GM20431 (cell line): ENCODE measurements around the gene BABAM1.

ENCODE experiments used
- in situ Hi-C: fragments of 300-500 bp; cut with MseI, MboI; formaldehyde crosslinking; loops from one replicate; pipeline ENCODE4 v1.15.0; 2020; ENCODE audit warnings: low sequenced_read_pairs; ENCODE audit not compliant: unreplicated experiment

Gene BABAM1

DNA sequence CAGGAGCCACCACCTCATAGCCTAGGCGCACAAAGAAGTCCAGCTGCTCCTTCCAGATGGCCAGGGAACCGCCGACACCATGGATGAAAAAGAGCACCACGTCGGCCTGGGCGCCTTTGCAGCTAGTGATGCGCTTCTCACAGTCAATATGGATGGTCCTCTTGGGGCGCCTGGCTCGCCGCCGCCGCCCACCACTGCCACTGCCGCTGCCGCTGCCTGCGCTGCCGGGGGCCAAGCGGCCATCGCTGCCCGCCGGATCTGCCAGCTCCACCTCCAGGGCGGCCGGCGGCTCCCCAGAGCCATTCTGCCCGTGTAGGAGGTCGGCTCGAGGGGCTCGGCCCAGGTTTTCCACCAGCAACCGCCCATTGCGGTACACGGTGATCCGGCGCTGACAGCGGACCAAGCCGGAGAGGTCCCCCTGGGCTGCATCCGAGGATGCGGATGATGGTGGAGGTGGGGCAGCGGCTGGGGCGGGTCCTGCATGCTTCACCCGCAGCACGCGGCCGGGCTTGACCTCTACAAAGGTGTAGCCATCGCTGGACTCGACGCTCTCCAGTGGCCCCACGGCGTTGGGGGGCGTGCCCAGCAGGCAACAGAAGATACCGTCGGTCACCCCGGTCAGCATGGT lies 33.9 kb downstream of the BABAM1 start:
- in situ Hi-C loops = no loop called here

DNA sequence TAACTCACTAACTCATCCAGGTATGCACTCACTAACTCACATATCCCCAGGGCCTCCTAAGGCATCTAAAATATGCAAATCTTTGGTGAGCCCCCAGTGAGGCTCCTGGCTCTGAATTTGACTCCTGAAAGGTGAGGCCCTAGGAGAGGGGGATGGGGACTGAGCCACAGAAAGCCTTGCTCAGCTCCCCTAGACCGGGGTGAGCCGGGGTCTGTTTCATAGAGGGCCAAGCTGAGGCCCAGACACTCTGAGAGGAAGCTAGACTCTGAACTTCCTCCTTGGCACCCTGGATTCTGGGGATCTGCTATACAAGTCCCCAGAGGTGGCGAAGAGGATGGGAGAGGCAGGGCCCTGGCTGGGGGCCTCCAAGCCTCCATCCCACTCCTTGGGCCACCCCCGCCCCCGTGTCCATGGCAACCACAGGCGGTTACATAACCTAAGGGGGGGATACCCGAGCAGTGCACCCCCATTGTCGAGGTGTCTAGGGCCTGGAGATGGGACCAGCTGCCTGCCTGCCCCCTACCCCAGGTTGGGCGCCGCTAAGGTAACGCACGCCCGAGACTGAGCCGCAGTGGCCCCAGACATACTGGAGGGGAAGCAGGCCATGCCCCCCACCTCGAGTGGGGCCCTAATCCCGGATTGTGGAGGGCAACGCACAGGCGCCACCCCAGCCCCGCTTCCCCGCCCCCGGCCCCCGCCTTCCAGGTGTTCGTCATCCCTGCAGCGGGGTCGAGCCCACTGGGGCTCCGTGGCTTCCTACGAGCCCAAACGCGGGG lies 35.3 kb downstream of the BABAM1 start:
- in situ Hi-C loops = no loop called here

DNA sequence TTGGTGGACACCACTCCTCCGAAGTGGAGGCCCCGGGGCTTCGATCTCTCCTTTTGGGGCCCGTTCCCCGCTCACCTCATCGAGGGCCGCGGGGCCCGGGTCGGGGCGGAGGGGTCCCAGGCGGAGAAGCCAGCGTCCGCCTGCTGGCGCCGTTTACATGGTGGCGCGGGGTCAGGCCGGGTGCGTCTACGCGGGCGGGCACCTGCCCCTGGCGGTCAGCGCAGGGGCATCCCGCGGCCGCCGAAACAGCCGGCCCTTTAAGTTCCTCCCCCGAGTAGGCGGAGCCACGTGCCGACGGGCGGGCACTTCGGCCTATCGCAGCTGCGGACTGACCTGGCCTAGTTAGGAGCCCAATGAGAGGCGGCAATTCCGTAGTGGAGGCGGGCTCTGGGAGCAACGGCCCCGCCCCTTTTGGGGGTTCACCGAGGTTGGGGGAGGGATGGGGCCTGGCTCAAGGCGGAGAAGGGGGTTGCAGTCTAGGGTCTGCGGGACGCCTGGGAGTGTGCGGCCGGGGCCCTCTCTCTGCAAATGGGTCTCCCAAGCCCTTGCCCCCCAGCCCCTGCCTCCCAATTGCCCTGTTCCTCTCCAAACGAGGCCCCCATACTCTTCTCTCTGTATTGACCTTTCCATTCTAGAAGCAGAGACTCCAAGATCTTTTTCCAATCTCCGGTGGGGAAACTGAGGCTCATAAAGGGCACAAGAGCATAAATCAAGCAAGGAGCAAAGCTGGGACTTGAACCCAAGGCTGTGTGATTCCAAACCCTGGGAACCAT lies 36.1 kb downstream of the BABAM1 start, which contains the start of gene ABHD8:
Gene ABHD8 (minus strand): TSS at position 259 of the 773 bp plus-strand sequence. CDS start 1,809 bp downstream, outside the sequence.
- in situ Hi-C loops = no loop called here

DNA sequence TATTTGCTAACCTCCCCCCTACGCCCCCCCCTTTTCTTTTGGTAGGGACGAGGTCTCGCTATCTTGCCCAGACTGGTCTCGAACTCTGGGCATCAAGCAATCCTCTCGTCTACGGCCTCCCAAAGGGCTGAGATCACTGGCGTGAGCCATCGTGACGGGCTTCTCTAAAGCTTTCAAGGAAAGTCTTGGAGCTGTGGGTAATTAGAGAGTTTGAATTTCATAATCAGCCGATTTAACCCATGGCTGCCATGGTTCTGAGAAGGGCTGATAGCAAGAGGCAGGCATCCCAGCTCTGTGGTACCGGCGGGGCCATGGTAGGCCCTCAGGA lies 36.7 kb downstream of the BABAM1 start:
- in situ Hi-C loops = no loop called here

DNA sequence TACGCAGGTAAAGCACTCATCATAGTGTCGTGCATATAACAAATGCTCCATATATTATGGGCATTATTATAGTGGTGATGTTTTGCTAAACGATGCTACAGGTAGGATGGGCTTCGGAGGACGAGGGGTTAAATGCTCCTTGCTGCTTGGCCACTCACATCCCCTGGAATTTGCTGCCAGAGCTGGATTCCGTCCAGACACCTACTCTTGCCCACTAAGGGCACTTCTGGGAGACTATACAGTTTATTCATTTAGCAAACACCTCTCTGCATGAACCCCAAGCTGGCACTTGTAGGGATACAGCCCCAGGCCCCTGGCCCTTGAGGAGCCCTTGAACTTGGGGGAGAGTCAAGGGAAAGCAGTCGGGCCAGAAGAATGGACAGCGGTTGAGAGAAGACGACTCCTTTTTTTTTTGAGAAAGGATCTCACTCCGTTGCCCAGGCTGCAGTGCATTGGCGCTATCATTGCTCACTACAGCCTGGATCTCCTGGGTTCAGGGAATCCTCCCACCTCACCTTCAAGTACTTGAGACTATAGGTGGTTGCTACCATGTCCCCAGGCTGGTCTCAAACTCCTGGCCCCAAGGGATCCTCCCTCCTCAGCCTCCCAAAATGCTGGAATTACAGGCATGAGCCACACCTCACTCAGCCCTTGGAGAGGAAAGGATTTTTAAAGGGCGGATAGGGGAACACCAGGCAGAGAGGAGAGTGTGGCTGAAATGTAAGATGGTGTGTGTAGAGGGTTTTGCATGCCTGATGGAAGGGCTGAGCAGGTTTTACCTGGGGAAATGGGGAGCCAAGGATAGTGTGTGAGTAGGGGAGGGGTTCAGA lies 37.4 kb downstream of the BABAM1 start:
- in situ Hi-C loops = no loop called here

DNA sequence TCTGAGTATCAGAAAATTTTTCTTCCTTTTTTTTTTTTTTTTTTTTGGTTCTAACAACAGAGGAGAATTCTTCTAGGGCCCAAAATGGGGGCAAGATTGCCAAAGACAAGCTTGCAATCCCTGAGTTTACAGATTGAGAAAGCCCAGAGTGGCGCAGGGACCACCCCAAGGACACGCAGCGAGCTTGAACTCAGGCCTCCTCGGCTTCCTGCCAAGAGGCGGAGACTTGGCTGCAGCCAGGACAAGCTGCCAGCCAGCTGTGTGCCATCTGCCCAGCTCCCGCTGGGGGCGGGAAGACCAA lies 37.9 kb downstream of the BABAM1 start:
- in situ Hi-C loops = no loop called here

DNA sequence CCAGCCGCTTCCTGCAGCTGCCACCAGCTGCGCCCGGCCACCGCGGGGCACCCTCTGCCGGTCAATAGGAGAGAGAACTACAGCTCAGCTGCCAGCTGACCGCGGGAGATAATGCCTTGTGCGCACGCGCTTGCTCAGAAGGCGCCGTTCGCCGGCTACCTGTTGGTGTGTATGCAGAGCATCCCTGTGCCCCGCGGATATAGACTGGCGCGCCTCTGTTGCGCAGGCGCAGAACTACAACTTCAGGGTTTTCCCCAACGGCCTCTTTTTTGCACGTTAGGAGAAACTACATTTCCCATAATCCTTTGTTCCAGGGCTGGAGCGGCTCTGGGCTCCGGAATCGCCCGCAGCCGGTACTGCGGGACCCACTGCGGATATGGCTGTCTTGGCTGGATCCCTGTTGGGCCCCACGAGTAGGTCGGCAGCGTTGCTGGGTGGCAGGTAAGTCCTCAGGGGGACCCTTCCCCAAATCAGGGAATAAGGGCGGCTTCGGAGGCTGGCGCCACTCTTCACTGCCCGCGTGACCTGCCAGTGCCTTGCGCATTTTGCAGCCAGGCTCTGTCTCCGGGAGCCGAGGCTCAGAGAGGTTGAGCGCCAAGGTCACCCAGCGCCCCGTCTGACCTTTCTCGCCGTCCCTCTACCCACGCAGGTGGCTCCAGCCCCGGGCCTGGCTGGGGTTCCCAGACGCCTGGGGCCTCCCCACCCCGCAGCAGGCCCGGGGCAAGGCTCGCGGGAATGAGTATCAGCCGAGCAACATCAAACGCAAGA lies 38.5 kb downstream of the BABAM1 start, which contains the start of gene MRPL34:
Gene MRPL34 (plus strand): TSS at position 356 of the 768 bp plus-strand sequence. CDS start 21 bp downstream, at position 377.
- in situ Hi-C loops = no loop called here

DNA sequence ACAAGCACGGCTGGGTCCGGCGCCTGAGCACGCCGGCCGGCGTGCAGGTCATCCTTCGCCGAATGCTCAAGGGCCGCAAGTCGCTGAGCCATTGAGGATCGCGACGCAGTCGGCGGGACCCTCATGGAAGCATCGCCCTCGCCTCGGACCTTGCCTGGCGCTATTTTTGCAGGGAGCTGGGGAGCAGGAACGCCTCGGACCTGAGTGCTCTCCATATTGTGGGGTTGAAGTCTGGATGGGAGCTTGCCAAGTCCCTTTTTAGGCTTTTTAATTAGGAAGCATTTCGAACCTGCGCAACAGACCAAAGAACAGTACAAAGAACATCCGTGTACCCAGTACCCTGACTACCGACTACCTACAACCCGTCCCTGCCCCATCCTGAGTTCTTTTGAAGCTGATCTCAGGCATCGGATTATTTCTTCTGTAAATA lies 39.1 kb downstream of the BABAM1 start:
- in situ Hi-C loops = no loop called here

DNA sequence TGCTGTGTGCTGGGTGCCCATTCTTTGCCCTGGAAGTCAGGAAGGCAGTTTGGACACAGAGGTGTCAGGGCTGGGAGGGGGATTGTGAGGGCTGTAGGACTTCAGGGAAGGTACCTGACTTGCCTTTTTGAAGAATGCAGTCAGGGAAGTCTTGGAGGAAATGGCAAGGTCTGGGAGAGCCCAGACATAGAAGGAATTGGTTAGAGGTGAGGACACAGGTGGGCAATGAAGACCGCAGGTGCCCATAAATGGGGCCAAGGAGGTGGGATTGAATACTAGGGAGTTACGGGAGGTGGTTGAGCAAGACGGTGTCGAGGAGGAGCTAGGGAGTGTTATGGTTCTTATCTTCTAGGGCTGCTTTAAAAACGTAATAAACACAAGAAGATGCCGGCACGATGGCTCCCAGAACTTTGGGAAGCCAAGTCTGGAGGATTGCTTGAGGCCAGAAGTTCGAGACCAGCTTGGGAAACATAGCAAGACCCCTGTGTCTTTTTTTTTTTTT lies 40.7 kb downstream of the BABAM1 start:
- in situ Hi-C loops = no loop called here

DNA sequence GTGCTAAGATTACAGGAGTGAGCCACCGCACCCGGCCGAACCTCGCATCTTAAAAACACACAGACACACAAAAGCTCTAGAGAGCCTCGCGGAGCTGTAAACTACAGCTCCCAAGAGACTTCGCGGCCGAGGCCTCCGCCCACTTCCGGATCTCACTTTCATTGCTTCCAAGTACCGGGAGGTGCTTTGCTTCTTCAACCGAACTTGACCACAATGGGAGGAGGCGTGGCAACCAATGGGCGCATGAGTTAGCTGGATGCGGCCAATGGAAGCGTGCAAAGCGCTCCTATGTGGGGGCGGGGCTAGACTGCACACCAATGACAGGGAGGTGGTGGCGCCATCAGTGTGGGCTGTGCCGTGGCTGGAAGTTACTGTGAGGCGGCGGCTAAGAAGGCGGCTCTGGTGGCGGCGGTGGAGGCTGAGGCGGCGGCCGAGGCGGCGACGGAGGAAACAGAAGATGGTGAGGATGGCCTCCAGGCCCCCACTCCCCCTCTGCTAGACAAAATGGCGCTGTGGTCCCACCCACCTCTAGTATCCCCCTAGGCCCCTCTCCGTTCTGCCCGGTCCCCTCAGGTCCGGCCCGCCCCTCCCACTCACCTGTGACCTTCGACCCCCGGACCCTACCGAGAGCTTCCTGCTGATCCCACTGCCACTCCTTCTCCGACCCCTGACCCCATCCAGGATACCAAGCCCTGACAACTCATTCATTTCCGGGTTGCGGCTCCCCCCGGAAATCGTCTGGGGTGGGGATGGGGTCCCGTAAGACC lies 42.1 kb downstream of the BABAM1 start, which contains the start of gene DDA1:
Gene DDA1 (plus strand): TSS at position 366 of the 767 bp plus-strand sequence. CDS start 92 bp downstream, at position 458.
- in situ Hi-C loops = no loop called here

DNA sequence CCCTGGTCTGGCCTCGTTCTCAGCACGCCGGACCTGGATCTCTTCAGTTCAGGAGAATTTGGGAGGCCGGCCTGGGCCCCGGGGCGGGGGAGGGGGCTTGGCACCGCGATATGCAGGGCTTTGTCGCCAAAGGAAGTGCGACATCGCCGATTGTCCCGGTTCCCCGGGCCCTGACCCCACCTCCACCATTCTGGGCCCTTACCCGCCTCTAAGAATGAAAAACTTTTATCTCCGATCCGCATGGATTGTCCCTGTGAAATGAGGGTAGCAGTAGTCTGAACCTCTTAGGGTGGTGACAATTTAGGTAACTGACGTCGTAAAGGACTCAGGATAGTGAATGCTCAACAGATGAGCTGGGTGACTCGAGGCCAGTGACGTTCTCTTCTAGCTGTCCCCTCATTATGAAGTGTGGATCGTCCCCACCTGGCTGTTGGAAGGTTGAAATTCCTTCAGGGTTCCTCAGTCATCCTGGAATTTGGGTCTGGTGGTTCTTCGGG lies 42.8 kb downstream of the BABAM1 start:
- in situ Hi-C loops = no loop called here

DNA sequence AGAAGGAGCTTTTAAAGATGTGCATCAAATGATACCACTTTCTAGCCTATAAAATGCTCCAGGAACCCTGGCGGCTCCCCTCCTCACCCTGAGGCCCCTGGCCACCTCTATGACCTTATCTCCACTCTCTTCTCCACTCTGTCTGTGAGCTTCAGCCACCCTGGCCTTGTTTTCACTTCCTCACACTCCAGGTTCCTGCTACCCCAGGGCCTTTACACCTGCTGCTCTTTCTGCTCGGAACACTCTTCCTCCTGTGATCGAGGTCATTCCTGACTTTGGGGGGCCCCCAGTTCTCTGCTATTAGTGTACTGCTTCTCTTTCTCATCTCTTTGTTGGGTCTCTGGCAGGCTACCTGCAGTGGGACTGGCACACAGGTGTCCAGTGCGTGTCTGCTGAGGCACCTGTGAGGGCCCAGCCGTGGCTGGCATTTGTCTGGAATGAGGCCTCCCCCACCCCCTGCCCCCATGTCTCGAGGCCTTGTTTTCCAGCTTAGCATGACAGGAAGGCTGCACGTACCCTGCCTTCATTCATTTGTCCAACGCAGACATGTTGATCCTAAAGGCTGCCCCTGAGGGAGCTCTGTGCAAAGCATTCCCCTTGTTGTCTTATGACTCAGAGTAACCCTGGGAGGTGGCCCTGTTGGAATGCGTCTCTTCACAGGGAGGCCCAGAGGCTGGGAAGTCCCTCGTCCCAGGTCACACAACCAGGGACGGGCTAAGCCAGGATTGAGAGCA lies 44.4 kb downstream of the BABAM1 start:
- in situ Hi-C loops = no loop called here

DNA sequence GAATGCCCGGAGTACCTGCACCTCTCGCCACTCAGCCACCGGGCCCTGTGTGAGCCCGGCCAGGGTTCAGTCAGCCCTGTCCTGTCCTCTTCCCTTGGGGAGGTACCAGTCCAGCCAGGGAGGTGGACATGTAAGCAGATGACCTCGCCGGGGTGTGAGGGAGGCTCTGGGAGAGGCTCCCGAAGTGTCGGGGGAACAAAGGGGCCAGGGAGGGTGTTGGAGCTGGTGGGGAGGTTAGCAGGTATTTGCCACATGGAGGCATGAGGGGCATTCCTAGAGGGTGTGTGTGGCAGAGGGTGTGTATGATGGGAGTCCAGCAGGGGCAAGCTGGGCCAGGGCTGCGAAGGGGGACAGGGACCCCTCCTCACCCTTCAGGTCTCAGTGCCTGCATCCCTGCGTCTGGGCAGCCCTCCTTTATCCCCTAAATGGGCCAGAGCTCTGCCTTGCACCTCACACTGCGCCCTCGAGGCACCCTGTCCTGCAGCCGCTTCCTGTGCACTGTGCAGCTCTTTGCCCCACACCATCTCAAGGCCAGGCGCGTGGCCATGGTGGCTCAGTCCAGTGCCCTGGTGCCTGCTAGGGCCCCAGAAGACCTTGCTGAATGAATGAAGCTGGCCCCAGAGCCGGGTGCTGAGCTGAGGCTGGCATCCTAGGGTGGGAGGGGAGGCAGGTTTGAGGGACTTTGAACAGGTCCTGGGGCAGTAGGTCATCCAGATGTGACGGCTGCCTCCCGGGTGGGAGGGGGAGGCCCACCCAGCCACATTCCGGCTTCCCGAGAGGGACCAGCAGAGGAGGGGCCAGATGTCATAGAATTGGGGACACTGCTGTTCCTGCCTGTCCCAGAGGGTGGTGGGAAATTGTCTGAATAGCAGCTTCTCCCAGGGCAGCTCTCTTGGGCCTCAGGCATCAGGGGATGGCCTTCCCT lies 45.2 kb downstream of the BABAM1 start:
- in situ Hi-C loops = no loop called here

DNA sequence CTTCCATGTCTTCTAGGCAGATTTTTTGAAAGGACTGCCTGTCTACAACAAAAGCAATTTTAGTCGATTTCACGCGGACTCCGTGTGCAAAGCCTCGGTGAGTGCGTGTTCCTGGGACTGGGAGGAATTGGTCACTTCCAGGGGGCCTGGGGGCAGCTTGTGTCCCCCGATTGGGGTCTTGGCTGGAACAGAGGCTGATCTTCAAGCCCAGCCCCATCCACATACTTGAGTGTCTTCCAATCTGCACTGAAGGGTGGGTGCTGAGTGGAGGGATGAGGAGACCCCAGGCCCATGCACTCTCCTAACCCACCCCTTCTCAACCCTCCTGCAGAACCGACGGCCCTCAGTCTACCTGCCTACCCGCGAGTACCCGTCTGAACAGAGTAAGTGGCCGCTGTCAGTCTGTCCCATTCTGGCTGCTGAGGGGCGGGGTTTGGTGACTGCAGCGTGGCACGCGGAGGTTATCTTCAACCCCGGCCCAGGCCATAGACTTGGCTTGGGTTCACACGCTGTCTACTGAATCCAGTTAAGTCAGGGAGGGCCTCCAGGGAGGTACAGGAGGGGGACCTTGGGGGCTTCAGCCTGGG lies 46.9 kb downstream of the BABAM1 start:
- in situ Hi-C loops = no loop called here

DNA sequence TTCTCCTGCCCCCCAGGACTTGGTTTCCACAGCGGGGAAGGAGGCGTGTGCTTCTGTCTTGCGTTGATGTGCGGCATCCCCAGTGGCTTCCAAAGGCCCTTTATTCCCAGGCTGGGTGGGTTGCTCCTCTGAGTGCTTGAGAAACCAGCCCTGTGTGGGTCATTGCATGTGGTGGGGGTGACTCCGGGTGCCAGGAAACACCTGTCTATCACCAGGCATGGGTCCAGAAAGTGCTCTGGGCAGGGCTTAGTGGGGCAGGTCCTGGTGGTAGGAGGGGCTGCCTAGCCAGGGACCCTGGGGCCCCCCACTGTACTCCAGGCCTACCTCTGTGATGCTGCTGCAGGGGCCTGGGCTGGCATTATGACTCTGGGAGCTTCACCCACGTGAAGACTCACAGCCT lies 51.7 kb downstream of the BABAM1 start:
- in situ Hi-C loops = no loop called here
